ENCODE measurements around the gene NPPC. TPM values are rescaled to one million over a fixed set of nuclear protein-coding genes. Genes with fewer than 3 reads are reported as not detected.
"Not testable (repeated sequence)": the region's sequence is repeated elsewhere in the genome, so short reads cannot be mapped to it uniquely, and the experiment has no call there.

Gene NPPC
- polyA plus RNA-seq, 1 donor: 0.18 TPM

- DNase-seq: no peak
These were observed 5.4 kb downstream of the NPPC start for GRCh38 chr2:231920795-231921194.

GRCh38 chr2:231920366-231920765 is 5.8 kb downstream of the NPPC start:
- DNase-seq: no peak

GRCh38 chr2:231919341-231920035 is 6.7 kb downstream of the NPPC start:
- DNase-seq: no peak

- DNase-seq: no peak
These were observed 7.5 kb downstream of the NPPC start for GRCh38 chr2:231918501-231919330.

GRCh38 chr2:231917280-231918066 is 8.7 kb downstream of the NPPC start:
- no peak for DNase-seq

- no peak for DNase-seq
These were observed 12.0 kb downstream of the NPPC start for GRCh38 chr2:231914077-231914690.

- no peak for DNase-seq
These were observed 14.8 kb downstream of the NPPC start for GRCh38 chr2:231911381-231911780.

- no peak for DNase-seq
These were observed 15.4 kb downstream of the NPPC start for GRCh38 chr2:231910771-231911170.

GRCh38 chr2:231910161-231910560 is 16.0 kb downstream of the NPPC start:
- not testable (repeated sequence) for DNase-seq

- DNase-seq: no peak
These were observed 16.6 kb downstream of the NPPC start for GRCh38 chr2:231909631-231910030.

- DNase-seq: no peak
These were observed 17.6 kb downstream of the NPPC start for GRCh38 chr2:231908584-231908983.

GRCh38 chr2:231907765-231908164 is 18.4 kb downstream of the NPPC start:
- DNase-seq: no peak

- DNase-seq: no peak
These were observed 21.2 kb downstream of the NPPC start for GRCh38 chr2:231905026-231905425.

GRCh38 chr2:231904161-231904611 is 22.0 kb downstream of the NPPC start:
- DNase-seq: no peak

GRCh38 chr2:231902598-231902997 is 23.6 kb downstream of the NPPC start:
- no peak for DNase-seq

- DNase-seq: no peak
These were observed 25.2 kb downstream of the NPPC start for GRCh38 chr2:231900972-231901371.

- peak; percentile 33 for DNase-seq
These were observed 25.7 kb downstream of the NPPC start for GRCh38 chr2:231900486-231900942.

GRCh38 chr2:231894566-231895380 is 31.4 kb downstream of the NPPC start:
- DNase-seq: no peak

GRCh38 chr2:231891514-231891905 is 34.7 kb downstream of the NPPC start:
- DNase-seq: no peak

- no peak for DNase-seq
These were observed 35.2 kb downstream of the NPPC start for GRCh38 chr2:231890896-231891513.

- DNase-seq: no peak
These were observed 38.4 kb downstream of the NPPC start for GRCh38 chr2:231887756-231888155.

All from left kidney (tissue), 2 donors.